ENCODE results near the gene DXO.

- TF ChIP-seq POLR2A (IDR thresholded peaks at IDR 0.05; ENCODE audit: low read length), result no peak
- TF ChIP-seq GATA1 (IDR thresholded peaks at IDR 0.05; ENCODE audit: low read depth, low read length), result no peak
Measured at GRCh38 chr6:31930962-31931361, 41.0 kb downstream of the DXO start.

Data from erythroblast (primary cell).